ENCODE measurements around the gene PLIN3.
A peak's percentile ranks its signal among the peaks of the same experiment; 100 is the strongest.
"Not testable (repeated sequence)": the region's sequence is repeated elsewhere in the genome, so short reads cannot be mapped to it uniquely, and the experiment has no call there.

The PLIN3 gene

GRCh38 chr19:4806384-4806783 lies 61.1 kb downstream of the PLIN3 start:
- DNase-seq: no peak

GRCh38 chr19:4805140-4805539 lies 62.3 kb downstream of the PLIN3 start:
- DNase-seq: not testable (repeated sequence)

- DNase-seq: peak; percentile 52 to 64
Observed at GRCh38 chr19:4803736-4804695, 63.5 kb downstream of the PLIN3 start.

DNA sequence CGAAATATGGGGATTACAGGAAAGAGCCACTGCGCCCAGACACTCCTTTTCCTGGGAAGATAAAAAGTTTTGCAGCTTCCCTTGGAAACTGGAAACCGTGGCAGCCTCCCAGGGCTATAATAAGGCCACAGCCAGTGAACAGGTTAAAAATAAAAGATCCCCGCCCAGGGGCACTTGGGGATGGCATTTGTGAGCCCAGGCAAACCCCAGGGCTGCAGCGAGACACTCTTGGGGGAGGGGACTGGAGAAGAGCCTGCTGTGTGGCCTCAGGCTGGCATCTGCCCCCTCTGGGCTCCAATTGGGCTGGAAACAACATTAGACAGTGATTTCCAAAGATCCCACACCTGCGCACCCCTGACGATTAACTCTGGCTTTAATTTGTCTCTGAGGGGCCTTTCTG lies 64.8 kb downstream of the PLIN3 start:
- DNase-seq: no peak

DNA sequence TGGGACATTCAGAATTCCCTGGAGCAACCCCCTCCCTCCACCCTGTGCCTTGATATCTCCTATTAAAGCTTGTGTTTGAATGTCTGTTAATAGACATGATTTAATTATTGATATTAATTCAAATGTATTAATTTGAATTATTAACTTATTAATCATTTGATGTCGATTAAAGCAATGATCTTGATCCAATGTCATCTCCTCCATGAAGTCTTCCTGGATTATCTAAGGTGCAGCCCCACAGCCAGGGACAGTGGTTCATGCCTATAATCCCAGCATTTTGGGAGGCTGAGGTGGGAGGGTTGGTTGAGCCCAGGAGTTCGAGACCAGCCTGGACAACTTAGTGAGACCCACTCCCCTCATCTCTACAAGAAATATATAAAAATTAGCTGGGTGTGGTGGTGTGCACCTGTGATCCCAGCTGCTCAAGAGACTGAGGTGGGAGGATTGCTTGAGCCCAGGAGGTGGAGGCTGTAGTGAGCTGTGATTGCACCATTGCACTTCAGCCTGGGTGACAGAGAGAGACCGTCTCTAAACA lies 66.3 kb downstream of the PLIN3 start:
- DNase-seq: no peak

DNA sequence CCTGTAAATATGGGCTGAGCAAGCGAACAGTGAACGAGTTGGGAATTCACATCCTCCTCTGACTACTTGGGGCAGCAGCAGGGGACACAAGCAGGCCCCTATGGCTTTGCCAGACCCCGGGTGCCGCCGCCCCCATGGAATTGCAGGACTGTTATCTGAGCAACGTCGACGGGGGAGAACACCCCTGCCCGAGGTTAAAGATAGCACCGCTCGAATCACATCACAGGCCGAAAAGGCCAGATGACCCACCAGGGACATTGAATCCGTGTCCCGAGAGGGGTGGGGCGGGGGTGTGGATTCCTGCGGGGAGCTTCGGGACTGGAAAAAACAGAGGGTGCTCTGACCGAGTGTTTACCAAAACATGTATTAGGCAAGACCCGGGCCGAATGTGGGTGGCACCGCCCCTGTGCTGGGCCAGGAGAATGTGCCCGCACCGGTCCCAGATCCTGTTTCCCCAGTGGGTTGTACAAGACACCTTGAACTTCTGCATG lies 66.8 kb downstream of the PLIN3 start:
- DNase-seq: no peak

DNA sequence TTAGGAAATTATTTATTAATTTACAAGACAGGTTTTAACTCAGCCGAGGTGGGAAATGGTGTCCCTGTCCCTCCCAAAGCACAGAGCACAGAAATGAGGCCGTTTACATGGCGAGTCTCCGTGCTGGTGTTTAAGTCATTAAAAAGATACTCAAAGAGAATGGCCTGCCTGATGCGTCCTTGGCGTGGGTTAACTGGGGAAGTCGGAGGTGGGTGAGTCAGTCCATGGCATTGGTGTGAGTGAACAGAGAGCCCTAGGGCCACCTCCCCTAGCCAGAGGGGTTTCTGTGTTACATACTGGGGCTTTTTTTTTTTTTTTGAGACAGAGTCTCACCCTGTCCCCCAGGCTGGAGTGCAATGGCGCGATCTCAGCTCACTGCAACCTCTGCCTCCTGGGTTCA lies 72.1 kb downstream of the PLIN3 start:
- DNase-seq: no peak

DNA sequence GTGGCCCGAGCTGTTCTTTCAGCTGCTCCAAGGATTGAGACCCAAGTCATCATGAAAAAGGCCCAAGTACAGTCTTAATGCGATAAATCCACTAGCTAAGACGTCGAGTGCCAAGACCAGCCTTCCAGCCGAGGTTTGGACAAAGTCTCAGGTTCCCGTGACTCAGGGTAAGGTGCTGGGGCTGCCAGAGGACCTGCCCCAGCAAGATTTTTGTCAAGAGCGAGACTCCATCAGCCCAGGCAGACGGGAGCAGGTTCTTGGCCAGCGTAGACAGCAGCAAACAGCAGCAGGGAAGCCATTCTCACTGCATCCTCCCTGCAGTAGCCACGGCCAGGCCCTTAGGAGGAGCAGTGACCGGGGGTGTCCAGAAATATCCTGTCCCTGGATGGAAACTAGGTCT lies 72.5 kb downstream of the PLIN3 start:
- no peak for DNase-seq

GRCh38 chr19:4793278-4793677 lies 74.2 kb downstream of the PLIN3 start:
- not testable (repeated sequence) for DNase-seq

- DNase-seq: not testable (repeated sequence)
Observed at GRCh38 chr19:4792866-4793195, 74.6 kb downstream of the PLIN3 start.

DNA sequence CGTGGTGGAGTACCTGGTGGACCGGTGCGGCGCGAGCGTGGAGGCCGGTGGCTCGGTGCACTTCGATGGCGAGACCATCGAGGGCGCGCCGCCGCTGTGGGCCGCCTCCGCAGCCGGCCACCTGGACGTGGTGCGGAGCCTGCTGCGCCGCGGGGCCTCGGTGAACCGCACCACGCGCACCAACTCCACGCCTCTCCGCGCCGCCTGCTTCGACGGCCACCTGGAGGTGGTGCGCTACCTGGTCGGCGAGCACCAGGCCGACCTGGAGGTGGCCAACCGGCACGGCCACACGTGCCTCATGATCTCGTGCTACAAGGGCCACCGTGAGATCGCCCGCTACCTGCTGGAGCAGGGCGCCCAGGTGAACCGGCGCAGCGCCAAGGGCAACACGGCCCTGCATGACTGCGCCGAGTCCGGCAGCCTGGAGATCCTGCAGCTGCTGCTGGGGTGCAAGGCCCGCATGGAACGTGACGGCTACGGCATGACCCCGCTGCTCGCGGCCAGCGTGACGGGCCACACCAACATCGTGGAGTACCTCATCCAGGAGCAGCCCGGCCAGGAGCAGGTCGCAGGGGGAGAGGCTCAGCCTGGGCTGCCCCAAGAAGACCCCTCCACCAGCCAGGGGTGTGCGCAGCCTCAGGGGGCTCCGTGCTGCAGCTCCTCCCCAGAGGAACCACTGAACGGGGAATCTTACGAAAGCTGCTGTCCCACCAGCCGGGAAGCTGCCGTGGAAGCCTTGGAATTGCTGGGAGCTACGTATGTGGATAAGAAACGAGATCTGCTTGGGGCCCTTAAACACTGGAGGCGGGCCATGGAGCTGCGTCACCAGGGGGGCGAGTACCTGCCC lies 75.2 kb downstream of the PLIN3 start:
- DNase-seq: not testable (repeated sequence)

DNA sequence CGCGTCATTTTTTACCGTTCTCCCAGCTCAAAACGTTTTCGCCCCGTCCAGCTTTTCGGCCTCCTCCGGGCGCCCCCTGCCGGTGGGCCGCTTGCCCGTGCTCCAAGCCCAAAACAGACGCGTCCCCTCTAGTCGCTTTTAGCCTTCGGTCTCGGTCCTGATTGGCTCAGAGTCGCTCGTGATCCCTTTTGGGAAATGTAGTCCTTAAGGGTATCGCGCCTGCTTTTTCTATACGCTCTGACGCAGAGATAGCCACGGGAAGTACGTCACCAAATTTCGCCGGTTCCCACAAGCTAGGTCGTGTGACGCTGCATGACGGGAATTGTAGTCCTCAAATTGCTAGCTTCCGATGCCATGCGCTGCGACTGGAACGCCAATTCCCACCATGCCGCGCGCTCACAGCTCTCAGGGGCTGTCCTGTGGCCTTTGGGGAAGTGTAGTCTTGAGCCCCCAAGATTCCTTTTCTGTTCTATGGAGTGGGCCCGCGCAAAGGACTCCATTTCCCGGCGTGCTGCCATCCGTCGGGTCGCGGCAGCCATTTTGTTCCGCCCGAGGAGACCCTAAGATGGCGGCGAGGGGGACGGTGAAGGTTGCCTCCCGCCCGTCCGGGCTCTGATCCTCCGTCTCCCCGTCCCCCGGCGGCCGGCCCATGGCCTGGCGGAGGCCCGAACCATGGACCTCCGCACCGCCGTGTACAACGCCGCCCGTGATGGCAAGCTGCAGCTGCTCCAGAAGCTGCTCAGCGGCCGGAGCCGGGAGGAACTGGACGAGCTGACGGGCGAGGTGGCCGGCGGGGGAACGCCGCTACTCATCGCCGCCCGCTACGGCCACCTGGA lies 76.1 kb downstream of the PLIN3 start, which contains the start of gene FEM1A:
Gene FEM1A (plus strand): TSS at position 552 of the 836 bp plus-strand sequence. CDS start 121 bp downstream, at position 673.
- peak; percentile 100 for DNase-seq
